HG03097 (cell line): ENCODE measurements around the gene CIB1.

Experiments
- ATAC-seq: cut with Tn5 transposase; IDR thresholded peaks from one replicate; pipeline ENCODE4 v1.9.1; 2021; ENCODE audit not compliant: unreplicated experiment, low FRiP score

The CIB1 gene

GRCh38 chr15:90219421-90220141, 14.2 kb downstream of the CIB1 start:
- no peak for ATAC-seq

DNA sequence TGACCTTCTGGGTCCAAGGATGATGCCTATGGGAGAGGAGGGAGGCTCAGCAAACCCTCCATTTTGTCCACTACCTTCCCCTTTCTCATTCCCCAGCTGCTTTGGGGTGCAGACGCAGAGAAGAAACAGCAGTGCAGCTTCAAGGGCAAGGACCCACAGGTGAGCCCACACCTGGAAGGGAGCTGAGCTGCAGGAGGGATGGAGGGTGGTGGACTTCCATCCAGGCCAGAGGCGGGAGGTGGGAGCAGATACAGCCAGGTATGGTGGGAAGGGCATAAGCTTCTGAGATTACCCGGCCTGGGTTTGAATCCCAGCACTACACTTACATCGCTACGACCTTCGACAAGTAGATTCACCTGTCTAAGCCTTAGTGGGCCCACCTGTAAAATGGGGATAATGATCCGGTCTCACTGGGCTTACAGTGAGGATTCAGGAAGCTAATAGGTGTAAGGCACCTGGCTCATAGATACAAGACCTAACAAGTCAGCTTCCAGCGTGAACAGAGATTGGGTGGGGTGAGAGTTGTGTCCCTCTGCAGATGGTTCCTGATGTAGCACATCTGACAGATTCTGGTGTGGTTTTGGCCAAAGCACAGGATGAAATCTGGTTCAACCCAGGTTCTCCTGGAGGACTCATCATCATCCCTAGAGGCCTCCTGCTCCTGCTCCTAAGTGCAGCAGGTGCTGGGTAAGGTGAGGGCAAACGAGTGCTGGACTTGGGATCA, 15.9 kb downstream of the CIB1 start:
- ATAC-seq, result no peak

DNA sequence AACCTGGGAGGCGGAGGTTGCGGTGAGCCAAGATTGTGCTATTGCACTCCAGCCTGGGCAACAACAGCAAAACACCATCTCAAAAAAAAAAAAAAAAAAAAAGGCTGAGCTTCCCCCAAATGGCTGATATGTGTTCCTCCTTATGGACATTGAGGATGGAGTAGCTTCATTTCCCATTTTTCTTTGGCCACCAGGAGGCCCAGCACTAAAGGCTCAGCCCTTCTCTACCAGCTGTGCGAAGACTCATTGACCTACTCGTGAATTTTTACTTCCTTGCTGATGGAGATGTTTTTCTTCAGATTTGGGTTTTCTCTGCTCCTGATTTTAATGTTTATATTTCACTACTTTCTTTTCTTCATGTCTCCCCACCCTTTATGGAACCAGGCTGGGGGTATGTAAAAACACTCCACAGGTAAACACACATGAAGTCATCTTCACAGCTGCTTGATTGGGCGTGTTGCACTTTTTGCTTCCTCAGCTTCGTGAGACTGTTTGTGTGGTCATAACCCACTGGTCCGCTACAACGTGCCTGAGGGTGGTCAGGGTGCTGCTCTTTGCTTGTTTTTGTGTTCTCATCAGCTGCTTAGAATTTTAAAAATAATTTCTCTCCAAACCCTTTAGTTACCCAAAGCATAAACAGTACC, 19.1 kb downstream of the CIB1 start:
- ATAC-seq, result no peak

DNA sequence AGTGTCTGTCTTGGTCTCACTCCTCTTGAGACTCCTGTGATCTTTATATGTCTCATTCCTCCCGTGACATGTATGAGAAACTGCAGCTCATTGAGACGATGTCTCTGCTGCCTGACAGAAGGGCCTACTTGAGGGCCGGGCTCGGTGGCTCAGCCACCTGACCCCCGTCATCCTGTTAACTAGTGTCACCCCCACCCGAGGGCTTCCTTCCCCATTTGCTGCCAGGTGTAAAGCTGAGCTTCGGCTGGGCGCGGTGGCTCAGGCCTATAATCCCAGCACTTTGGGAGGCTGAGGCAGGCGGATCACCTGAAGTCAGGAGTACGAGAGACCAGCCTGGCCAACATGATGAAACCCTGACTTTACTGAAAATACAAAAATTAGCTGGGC, 19.9 kb downstream of the CIB1 start:
- ATAC-seq, result no peak

DNA sequence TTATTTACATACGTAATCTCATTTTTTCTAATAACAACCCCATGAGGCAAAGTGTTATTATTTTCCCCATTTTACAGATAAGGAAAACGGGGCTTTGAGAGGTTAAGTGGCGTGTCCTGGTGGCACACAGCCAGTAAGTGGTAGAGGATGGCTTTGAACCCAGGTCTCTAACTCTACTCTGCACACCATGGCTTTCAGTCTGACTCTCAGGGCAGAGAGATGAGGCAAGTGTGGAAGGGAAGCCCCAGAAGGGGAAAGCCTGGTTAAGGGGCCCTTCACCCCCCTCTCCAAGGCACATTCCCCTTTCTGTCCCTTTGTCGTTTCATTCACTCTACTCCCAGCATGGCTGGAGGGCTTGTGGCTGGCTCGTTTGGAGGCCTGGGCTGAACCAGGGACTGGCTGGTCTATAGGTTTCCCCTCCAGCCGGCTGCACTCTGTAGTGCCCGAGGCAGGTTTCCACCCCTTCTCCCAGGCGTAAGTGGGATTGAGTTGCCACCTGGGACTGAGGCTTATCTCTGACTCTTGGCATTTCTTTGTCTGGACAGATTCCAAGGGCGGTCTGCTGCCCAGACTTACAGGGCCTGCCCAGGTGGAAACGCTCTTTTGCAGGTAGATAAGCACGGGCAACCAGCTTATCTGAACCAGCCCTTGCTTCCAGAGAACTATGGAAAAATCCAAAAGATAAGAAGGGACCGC, 20.5 kb downstream of the CIB1 start:
- no peak for ATAC-seq

DNA sequence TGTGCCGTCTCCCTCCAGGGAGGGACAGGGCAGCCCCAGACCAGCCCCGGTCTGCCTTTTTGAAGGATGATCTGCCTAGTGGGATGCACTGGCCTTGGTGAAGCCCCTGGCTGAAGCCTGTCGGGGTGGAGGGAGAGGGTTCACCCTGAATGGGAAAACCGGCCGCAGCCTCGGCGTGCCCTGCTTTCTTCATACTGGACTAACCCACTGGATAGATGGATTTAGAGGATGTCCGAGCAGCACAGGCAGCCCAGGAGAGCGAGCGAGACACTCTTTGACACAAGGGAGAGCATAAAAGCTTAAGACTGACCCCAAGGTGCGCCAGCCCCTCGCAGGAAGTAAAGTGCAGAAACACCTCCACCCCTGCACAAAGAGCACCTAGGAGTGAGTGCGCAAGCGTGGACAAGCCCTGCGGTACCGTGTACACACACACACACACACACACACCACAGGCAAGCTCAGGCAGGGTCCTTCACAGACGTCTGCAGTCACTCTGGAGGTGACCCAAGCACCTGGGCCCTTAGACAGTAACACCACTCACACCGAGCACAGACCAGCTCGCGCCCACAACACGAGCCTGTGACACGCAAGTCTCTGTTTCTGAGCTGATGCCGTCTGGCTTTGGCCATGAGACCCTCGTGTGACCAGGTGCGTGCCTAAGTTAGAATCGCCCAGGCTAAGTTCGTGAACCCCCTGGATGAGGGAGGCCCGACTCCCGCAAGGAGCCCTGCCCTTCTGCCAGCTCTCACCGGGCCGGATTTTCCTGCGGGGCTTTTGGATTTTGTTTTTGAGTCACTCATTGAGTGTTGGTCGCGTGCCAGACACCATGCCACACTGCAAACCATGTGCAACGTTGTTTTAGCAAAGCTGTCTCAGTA, 21.3 kb downstream of the CIB1 start:
- ATAC-seq, result no peak

- no peak for ATAC-seq
Measured at GRCh38 chr15:90211440-90212143, 22.1 kb downstream of the CIB1 start.

DNA sequence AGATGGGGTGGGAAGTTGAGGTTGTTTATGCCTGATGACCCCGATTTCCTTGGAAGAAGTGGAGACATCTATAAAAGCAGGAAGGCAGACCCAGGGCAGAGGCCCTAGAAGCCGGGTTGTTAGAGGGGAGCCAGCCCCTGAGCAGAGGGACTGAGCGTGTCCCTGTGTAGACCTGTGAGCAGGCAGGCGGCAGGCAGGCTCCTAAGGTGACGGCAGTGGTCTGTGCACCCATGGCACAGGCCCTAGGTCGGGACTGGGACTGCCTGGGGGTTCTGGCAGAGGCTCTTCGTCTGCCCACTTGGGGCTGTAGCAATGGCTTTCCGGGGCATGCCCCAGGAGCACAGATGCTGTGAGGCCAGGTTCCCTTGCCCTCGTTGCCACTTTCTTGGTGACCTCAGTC, 22.7 kb downstream of the CIB1 start:
- no peak for ATAC-seq

DNA sequence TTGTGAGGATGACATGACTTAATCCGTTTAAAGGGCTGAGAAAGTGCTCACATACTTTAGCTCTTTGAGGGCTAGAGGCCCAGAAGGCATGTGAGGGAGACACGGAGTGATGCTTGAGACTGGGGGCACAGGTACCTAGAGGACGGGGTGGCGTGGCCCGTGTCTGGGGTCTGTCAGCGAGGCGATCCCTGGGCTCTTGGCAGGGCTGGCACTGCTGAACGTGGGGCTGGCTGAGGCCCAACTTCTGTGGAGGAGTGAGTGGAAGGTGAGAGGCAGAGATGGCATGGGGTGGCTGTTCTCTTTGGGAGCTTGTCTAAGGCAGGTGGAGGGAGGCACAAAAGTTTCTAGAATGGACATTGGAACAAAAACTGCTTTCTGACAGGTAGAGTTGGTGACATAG, 23.1 kb downstream of the CIB1 start:
- no peak for ATAC-seq

DNA sequence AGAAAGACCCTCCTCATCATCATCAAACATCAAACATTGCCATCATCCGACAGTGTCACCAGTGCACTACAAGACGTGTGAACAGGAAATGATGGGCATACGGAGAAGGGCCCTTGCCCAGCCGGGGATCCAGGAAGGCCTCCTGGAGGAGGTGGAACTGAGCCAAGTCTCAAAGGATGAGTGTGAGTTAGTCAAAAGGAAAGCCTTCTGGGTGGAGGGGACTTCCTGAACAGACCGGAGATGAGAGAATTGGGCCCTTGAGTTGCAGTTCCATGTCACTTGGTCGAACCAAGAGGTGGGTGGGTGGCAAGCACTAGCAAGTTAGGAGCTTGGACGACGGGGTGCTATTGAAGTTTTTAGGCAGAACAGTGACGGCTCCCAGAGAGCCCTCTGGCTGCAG, 24.1 kb downstream of the CIB1 start:
- no peak for ATAC-seq

DNA sequence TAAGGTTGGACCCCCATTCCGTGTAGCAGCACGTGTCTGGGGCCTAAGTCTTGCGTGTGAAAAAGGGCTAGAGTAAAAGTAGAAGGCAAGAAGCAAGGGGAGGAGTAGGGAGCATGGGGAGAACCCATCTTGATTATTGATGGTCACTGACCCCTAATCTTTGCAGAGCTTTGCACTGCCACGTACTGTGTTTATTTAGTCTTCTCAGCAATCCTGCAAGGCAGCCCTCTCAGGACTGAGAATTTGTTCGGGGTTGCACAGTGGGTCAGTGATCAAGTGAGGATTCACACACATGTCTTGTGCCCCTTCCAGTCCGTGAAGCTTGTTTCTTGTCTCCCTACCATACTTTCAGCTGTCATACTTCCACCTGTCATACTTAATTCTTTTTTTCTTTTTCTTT, 25.4 kb downstream of the CIB1 start:
- ATAC-seq, result no peak

- no peak for ATAC-seq
Measured at GRCh38 chr15:90207252-90207651, 26.5 kb downstream of the CIB1 start.

- no peak for ATAC-seq
Measured at GRCh38 chr15:90205886-90206285, 27.9 kb downstream of the CIB1 start.

- no peak for ATAC-seq
Measured at GRCh38 chr15:90205050-90205848, 28.5 kb downstream of the CIB1 start.

DNA sequence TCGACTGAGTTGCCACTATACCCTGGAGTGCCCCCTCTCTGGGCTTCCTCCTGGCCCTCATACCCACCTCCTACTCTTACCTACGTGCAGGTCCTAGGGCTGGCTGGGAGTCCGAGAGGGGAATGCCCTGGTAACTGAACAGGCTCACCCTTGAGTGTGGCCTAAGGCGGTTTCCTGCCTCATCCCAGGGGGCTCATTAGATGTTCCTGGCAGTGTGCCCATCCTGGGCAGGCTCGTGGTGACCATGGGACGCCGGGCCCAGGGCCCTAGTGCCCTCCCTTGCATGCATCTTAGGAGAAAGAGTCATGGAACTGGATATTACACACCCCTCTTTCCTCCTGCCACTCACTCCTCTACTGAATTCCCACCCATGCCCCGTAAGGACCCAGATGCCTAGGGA, 29.8 kb downstream of the CIB1 start:
- ATAC-seq, result no peak

DNA sequence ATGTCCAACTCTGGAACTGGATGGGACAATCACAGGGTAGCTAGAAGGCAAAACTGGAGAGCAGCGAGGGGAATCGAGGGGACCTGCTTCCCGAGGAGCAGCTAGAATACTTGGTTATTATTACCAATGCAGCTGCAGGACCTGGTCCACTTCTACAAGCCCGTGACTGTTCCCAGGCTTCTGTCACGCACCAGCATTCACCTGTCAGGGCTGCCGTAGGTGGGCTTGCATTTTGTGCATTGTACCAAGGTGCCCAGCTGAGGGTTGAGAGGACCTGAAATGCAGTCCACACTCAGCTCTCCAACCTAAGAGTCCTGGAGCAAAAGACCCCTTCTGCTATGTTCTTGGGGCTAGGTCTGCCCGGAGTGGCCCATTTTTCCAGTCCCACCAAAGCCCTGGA, 30.3 kb downstream of the CIB1 start:
- no peak for ATAC-seq

GRCh38 chr15:90202929-90203328, 30.8 kb downstream of the CIB1 start:
- ATAC-seq, result no peak

DNA sequence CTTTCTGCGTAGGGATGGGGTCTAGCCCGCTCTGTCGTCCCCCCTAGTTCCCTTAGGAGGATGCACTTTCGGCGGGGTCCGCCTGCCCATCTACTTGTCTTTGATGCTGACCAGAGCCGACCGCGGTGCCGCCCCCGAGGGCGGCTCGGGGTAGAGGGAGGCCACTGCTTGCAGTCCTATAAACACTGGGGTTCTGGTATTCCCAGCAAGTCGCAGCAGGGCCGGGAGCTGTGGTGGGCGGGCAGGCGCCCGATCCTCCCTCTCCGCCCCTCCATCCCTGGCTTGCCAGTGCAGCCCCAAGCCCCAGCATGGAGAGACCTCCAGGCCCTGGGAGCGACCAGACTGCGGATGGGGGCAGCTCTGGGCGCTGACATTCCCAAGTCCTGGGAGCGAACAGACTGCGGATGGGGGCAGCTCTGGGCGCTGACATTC, 31.8 kb downstream of the CIB1 start:
- ATAC-seq, result no peak
